SK-N-MC (cell line): ENCODE results near the gene SLC6A11.

Source experiments
- EZH2 ChIP-seq: fragments of 200-600 bp; sonication (generic); IDR thresholded peaks from one replicate; pipeline ENCODE4 v1.6.1; 2017; ENCODE audit warnings: antibody characterized with exemption
- FOXP2 ChIP-seq: optimal IDR thresholded peaks from 2 replicates; pipeline ENCODE3; 2011; ENCODE audit warnings: mild to moderate bottlenecking, moderate library complexity; ENCODE audit not compliant: insufficient read depth; ENCODE audit errors: extremely low read length, control extremely low read depth
- POLR2AphosphoS5 ChIP-seq: IDR thresholded peaks from 2 replicates; pipeline ENCODE4 v1.6.1; 2012; ENCODE audit warnings: mild to moderate bottlenecking, low read depth, low read length, borderline replicate concordance

GRCh38 chr3:10808130-10808735 is 7.8 kb upstream of the SLC6A11 start:
- no peak for TF ChIP-seq EZH2
- no peak for TF ChIP-seq POLR2AphosphoS5
- no peak for TF ChIP-seq FOXP2
